Stimulated activated CD8-positive, alpha-beta memory T cell treated with anti-CD3 and anti-CD28 coated beads, Interleukin-12 subunit alpha, Interleukin-12 subunit beta, amount 100 ng/mL, for 24 hours (primary cell): ENCODE results near the gene ALDH7A1.
"Not testable (repeated sequence)": the region's sequence is repeated elsewhere in the genome, so short reads cannot be mapped to it uniquely, and the experiment has no call there.

Experiments
- DNase-seq: peaks from one replicate; pipeline ENCODE4 v3.0.0-alpha.2; 2020; ENCODE audit errors: extremely low read depth

The ALDH7A1 gene

DNA sequence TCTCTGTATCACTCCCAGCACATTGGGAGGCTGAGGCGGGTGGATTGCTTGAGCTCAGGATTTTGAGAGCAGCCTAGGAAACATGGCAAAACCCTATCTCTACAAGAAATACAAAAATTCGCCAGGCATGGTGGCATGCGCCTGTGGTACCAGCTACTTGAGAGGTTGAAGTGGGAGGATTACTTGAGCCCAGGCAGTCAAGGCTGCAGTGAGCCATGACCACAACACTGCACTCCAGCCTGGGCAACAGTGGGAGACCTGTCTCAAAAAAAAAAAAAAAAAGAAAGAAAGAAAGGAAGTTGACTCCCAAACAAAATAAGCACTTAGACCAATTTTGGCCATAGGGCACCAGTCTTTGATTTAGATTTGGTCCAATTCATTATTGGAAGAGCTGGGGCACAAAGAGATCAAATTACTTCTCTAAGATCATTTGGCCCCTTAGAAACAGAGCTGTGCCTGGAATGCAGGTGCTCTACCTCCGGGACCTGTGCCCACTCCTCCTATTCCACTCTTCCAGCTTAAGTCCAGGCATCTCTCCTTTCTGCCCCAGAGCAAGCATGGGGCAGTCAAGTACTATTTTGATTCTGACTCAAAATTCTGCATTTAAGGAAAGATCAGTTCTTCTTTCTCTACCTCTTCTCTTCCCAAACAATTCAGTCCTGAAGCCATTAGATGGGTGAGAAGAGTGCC, 59.0 kb downstream of the ALDH7A1 start:
- DNase-seq = no peak

DNA sequence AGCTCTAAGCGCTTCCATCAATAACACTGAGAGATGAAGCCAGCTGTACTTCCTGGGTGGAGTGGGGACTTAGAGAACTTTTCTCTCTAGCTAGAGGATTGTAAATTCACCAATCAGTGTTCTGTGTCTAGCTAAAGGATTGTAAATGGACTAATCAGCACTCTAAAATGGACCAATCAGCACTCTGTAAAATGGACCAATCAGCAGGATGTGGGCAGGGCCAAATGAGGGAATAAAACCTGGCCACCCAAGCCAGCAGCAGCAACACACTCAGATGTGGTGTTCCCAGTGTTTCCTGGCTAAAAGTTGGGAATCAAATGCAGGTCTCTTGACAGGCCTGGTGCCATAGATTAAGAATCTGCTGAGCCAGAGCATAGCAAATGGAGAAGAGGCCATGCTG, 60.5 kb downstream of the ALDH7A1 start:
- DNase-seq = no peak

DNA sequence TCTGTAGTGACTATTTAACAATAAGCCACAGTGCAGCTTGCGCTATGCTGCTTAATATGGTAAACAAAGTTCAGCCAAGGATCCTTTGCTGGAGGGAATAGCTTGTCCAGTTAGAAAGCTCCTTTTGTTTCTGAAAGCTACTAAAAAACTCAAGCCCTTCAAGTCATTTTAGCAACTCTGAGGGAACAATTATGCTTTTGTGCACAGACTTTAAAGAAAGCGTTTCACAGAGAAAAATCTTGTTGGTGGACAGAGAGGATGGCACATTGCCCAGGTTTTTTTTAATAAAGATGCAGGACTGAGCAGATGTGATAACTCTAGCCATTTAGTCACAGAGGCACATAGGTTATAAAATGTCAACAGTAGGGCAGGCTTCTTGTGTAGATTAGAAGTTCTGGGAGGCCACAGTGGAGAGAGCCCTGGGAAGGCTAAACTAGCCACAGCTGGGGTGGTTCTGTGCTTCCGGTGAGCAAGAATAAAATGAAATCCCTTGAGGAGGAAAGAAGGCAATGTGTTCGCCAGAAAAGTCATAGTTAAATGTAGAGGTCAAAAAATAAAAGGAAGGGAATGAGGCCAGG, 63.4 kb downstream of the ALDH7A1 start:
- no peak for DNase-seq

DNA sequence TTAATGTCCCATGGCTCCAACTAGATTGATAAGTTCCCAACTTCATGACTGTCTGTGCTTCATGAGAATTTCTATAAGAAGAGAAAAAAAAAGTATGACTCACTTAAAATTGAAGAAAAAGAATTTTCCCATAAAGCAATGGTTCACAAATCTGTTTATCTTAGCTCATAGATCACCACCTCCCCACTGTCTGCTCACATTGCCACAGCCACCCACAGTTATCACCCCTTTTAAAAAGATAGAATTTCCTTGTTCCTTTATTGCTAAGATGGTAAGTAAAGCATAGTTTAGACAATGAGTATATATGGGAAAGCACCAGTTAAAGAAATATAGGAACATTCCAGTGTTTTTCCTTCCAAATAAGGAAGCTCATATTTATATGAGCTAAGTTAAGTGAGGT, 67.1 kb downstream of the ALDH7A1 start:
- no peak for DNase-seq

DNA sequence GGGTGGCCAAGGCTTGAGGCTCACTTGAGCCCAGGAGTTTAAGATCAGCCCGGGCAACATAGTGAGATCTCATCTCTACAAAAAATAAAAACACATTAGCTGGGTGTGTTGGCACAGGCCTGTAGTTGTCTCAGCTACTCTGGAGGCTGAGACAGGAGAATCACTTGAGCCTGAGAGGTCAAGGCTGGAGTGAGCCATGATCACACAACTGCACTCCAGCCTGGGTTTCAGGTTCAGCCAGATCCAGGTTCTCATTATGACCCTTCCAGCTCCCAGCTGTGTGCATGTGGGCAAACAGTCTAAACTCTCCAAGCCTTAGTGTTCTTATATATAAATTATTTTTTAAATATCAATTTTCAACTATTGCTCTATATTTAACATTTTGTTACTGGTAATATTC, 67.9 kb downstream of the ALDH7A1 start:
- DNase-seq = no peak

DNA sequence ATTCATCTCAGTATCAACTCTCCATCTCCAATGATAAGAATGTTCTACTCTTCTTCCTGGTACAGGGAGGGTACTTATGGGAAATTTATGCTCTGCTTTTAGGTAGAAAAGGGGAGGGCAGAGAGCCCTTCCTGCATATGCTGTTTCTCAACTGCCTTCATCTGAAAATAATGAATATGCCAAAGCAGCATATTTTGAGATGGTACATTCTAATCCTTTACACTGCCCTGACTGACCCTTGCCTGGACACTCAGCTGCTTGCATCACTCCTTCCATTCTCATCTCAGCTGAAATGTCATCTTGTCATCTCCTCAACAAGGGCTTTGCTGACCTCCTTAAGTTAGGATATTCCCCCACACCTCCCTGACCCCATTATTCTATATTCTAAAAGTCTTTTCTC, 68.5 kb downstream of the ALDH7A1 start:
- DNase-seq = no peak

DNA sequence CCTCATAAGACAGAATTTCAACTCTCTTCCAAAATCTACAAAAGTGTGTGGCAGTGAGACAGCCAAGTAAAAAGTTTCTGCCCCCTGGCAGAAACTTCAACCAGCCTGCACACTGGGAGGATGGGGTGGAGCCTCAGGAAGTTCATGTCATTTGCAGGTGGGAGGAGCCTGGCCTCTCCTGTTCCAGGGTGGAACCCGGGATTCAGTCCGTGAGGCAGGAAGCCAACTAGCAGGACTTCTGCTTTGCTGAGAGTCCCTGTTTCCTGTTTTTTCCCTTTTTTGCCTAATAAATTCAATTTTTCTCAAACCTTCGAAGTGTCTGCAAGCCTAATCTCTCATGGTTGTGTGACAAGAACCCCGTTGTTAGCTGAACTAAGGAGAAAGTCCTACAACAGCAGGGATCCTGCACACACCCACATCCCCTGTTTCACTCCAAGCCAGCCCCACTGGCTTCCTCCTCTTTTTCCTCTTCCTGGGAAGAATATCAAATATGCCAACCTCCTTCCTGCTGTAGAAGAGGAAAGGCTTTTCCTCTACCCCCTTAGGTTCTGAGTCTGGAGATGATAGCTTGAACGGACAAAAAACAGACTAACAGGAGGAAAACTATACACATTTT, 69.3 kb downstream of the ALDH7A1 start:
- no peak for DNase-seq

DNA sequence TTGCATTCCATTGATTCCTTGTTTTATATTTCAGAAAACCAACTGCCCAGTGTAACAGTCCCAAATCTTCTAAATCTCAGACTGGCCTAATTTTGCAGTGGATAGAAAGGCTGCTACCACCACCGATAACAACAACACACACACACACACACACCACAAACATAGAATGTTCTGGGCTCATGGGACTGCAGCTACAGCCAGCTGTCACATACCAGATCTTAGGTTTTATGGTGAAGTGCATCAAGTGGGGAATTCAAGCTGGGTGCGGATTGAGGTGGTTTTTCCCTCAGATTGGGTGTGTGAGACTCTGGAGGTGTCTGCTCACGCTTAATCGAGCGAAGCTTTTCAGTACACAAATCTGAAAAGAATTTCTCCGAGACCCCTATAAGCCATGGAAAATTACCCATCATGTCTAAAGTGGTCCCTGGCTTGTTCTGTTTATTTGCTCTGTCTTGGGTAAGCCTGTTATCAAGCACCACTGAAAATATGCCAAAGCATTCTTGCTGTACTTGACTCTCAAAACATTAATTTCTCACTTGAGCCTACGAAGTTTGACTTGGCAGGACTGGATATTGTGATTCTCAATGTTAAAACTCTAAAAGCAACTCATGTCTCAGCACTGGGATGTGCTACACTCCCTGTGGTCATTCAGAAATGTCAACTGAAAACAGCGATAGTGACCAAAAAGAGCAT, 71.1 kb downstream of the ALDH7A1 start:
- DNase-seq = no peak

DNA sequence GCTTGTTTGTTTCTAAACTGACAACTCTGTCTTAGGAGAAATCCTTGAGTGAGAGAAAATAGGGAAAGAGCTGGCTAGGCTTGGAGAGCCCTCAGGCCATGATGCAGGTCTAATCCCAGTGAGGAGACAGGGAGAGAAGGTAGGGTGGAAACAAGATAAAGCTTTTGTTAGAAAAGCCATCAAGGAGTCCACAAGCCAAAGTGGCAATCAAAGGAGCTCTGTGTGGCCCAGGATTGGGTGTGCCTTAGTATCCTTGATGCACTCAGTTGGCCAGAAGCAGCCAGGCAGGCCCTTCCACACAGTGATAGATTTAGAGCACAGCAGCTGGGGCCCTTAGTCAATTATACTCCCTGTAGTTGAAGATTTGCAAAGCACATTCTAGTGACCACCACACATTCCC, 73.9 kb downstream of the ALDH7A1 start:
- no peak for DNase-seq

DNA sequence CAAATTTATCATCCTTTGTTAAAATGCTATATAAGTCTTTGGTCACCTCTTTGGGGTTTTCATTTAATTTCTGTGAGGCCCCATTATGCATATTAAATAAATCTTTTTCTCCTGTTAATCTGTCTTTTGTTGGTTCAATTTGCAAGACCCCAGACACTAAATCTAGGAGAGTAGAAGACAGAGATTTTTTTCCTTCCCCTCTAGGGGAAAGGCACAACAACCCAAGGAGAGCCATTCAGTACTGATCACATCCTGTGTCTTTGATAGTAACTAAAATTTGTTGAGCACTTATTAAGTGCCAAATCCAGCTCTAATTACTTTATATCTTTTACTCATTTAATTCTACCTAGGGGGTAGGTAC, 74.4 kb downstream of the ALDH7A1 start:
- no peak for DNase-seq

DNA sequence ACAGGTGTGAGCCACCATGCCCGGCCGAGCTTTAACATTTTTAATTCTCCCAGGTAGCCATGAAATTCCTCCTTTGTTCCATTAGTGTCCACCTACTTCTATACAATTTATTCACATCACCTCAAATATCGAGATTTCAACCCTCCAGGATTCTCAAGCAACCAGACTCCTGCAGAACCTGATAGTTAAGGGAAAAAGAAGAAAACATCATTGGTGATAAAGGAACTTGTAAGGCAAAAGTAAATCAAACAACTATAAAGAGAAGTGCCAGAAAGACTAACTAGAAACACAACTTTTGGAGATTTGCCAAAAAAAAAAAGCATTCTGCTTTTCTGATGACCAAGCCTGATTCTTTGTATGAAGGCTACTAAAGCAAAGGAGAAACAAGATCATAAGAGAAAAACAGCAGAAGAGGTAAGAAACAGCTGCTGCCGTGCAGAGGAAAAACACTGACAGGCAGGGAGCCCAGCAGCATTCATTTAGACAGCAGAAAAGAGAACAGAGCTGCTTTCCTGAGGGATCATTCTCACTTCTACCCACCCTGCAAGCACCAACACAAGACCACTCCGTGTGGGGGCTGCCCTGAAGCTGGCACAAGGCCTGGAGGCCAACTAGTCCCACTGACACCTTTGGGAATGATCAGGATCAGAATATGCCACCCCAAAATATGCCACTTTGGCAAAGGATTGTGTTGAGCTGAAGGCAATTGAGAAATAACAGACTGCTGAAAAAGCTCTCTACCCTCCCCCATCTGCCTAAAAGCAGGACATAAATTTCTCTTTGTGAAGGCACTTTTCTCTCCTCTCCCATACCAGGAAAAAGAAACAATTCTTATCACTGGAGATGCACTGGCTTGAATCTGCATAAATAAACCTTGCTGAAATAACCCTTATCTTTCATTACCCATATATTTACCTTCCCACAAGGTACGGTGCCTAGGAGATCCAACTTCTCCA, 75.1 kb downstream of the ALDH7A1 start:
- DNase-seq = no peak

DNA sequence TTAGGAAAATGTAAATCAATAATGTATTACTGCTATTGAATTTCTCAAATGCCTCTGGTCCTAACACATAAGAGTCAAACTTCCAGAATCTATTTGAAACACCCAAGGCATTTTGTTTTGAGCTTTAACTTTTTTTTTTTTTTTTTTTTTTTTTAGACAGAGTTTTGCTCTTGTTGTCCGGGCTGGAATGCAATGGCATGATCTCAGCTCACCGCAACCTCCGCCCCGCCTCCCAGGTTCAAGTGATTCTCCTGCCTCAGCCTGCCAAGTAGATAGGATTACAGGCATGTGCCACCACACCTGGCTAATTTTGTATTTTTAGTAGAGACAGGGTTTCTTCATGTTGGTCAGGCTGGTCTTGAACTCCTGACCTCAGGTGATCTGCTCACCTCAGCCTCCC, 75.8 kb downstream of the ALDH7A1 start:
- not testable (repeated sequence) for DNase-seq

DNA sequence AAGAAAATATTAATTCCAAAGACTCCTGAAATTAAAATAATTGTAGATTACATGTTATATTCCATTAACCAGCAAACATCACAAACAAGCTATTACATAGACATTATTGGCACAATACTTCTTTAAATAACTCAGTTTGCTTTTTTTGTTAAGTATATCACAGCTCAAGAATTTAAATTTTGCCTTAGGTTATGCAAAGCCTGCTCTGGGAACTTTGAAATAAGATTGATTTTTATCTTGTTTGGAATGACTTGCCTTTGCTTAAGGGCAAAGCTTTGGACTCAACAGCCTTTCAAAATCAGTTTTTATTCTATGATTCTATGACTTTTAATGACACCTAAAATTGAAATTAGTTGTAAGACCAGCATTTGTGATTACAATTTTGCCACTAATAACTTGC, 78.2 kb downstream of the ALDH7A1 start:
- DNase-seq = no peak

DNA sequence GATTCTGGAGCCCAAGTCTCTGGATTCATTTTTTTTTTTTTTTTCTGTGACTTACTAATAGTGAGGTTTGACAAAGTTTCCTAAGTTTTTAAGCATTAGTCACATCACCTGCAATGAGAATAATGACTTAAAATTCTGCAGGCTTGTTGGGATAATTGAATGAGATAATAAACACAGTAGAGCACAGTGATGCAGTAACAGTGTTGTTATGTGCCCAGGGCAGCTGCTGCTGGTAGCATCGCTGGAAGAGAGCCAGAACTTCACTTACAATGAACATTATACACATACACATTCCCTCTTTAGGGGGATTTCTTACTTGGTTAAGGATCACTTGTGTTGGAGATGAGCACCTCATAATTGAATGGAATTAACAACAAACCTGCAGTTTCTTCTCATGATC, 78.9 kb downstream of the ALDH7A1 start:
- no peak for DNase-seq

DNA sequence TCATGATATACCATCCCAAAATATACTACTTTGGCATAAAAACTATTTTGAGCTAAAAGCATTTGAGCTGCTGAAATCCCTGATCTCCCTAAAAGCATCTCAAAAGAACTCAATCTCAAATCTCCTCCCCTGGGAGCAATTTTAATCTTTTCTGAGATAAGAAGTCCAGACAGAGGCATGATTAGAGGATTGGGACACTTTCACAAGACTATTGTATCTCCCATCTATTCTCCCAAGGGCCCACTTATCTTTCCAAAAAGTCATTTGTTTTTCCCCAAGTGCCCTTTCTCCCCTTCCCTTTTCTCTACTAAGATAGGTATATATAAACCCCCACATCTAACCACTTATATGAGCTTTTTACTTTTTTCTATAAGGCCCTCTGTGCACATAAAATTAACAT, 79.7 kb downstream of the ALDH7A1 start:
- no peak for DNase-seq

DNA sequence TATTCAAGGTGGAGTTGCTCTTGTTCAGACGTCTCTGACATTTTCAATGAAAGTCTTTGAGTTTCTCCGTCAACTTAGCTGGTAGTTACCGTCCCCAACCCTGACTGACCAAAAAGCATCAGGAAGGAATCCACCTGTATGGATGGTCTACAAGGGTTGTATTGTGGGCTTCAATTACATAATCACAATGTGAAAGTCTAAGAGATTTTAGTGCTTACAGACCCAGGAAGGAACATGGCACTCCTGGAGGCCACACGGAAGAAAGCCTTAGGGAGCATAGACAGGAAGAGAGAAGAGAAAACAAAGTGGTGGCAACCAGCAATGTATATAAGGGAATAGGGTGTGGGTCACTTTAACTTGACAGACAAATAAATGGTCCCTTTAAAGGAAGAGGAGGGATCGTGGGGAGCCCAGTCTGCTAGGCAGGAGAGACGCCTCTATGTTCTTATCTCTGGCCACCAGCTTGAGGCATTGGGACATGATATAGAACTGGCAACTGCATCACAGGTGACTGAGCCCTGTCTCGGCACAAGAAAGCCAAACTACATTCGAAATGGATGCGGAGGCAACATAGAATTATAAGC, 80.4 kb downstream of the ALDH7A1 start:
- no peak for DNase-seq

DNA sequence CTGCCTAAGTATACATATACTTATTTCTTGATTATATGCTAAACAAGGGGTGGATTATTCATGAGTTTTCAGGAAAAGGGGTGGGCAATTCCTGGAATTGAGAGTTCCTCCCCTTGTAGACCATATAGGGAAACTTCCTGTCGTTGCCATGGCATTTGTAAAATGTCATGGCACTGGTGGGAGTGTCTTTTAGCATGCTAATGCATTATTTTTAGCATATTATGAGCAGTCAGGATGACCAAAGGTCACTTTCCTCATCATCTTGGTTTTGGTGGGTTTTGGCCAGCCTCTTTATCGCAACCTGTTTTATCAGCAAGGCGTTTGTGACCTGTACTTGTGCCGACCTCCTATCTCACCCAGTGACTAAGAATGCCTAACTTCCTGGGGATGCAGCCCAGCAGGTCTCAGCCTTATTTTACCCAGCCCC, 80.9 kb downstream of the ALDH7A1 start:
- DNase-seq = no peak

DNA sequence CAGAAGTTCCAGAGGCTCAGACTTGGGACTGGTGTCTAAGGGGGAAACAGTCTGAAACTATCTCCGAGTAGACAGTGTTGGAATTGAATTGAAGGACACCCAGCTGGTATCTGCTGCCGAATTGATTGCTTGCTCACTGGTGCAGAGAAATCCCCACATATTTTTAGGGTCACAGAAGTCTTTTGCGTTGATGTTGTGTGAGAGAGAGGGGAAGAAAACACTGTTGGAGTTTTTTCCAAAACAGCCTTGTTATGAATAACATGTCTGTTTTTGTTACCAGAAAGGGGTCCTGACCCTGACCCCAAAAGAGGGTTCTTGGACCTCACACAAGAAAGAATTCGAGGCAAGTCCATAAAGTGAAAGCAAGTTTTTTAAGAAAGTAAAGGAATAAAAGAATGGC, 81.3 kb downstream of the ALDH7A1 start:
- no peak for DNase-seq

DNA sequence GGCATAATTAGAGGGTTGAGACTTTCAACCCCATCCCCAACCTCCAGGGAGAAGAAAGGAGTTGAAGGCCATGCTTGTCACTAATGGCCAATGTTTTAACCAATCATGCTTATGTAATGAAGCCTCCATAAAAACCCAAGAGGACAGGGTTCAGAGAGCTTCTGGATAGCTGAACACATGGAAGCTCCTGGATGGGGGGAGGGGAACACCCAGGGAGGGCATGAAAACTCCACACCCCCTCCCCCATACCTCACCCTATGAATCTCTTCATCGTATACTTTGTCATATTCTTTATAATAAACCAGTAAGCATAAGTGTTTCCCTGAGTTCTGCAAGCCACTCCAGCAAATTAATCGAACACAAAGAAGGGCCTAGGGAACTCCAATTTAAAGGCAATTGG, 81.7 kb downstream of the ALDH7A1 start:
- DNase-seq = no peak

DNA sequence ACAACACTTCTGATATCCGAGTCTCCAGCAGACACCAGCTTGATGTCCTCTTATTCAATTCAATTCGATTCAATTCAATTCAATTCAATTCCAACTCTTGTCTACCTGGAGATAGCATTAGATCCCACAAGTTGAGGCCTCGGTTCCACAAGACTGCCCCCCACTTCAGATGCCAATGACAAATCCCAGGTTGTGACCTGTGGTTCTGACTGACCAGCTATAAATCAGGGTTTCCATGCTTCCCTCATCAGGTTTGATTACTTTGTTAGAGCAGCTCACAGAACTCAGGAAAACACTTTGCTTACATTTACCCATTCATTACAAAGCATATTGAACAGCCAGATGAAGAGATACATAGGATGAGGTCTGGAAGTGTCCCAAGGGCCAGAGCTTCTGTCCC, 82.6 kb downstream of the ALDH7A1 start:
- DNase-seq = no peak

DNA sequence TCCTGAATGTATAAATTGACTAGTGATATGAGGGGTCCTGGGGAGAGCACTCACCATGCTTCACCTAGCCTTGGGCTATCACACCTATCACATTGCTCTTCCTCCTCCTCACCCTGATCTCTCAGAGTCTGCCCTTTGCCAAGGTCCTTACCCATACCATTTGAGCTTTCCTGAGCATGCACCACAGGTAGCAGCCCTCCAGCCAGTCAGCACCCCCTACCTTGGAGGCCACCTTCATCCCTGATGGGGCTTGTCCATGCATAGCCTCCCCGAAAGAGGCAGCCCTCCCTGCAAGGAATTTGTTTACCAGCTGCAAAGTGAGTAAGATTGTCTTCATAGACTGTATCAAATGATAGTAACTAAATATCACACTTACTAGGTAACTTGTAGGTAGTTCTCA, 83.1 kb downstream of the ALDH7A1 start:
- DNase-seq = no peak

DNA sequence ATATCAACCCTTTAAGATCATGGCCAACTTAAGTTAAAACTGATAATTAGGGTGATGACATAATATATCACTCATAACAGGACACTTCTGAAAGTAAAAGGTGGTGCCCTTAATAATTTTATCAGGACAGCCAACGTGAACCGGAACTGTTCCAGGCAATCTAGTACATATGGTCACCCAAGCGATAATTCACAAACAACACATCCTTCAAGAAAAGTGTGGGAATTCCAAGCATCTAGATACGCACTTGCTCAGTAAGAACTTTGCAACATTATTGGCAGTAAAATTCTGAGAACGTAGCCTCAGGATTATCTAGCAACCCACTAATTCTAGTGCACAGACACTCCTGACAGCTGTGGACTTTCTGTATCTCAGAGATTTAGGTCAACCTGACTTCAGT, 85.7 kb downstream of the ALDH7A1 start:
- no peak for DNase-seq
